ENCODE data around the gene CCDC200.
"Not testable (repeated sequence)": the region's sequence is repeated elsewhere in the genome, so short reads cannot be mapped to it uniquely, and the experiment has no call there.

CCDC200 gene

GRCh38 chr17:43228020-43228782 is at the start of gene CCDC200:
TSS of gene CCDC200 (minus strand) at chr17:43228623. CDS start at chr17:43228554, 69 bp downstream.
- H3K4me3 ChIP-seq (ENCODE audit: low read length); DNase-seq (ENCODE audit: low read depth): not testable (repeated sequence)

GRCh38 chr17:43272914-43273313 is 44.5 kb upstream of the CCDC200 start:
- not testable (repeated sequence) for DNase-seq (ENCODE audit: low read depth); H3K4me3 ChIP-seq (ENCODE audit: low read length)

- not testable (repeated sequence) for H3K4me3 ChIP-seq (ENCODE audit: low read length); DNase-seq (ENCODE audit: low read depth)
These were observed 44.1 kb upstream of the CCDC200 start for GRCh38 chr17:43272483-43272882.

- not testable (repeated sequence) for DNase-seq (ENCODE audit: low read depth)
These were observed 42.4 kb upstream of the CCDC200 start for GRCh38 chr17:43270552-43271504.

GRCh38 chr17:43246456-43246855 is 18.0 kb upstream of the CCDC200 start:
- not testable (repeated sequence) for H3K4me3 ChIP-seq (ENCODE audit: low read length); DNase-seq (ENCODE audit: low read depth)

More at GRCh38 chr17:43270552-43271504, 42.4 kb upstream of the CCDC200 start:
- not testable (repeated sequence) for H3K4me3 ChIP-seq (ENCODE audit: low read length)

- H3K4me3 ChIP-seq (ENCODE audit: low read length); DNase-seq (ENCODE audit: low read depth): not testable (repeated sequence)
These were observed 12.4 kb upstream of the CCDC200 start for GRCh38 chr17:43240596-43241352.

GRCh38 chr17:43239597-43239996 is 11.2 kb upstream of the CCDC200 start:
- DNase-seq (ENCODE audit: low read depth); H3K4me3 ChIP-seq (ENCODE audit: low read length): not testable (repeated sequence)

GRCh38 chr17:43233877-43234276 is 5.5 kb upstream of the CCDC200 start, which contains the start of gene RNU2-1:
TSS of gene RNU2-1 (minus strand) at chr17:43233977.
- not testable (repeated sequence) for H3K4me3 ChIP-seq (ENCODE audit: low read length); DNase-seq (ENCODE audit: low read depth)

GRCh38 chr17:43233263-43233662 is 4.8 kb upstream of the CCDC200 start:
- not testable (repeated sequence) for DNase-seq (ENCODE audit: low read depth); H3K4me3 ChIP-seq (ENCODE audit: low read length)

GRCh38 chr17:43232021-43232699 is 3.7 kb upstream of the CCDC200 start:
- H3K4me3 ChIP-seq (ENCODE audit: low read length): peak overlapping the region; percentile 40

GRCh38 chr17:43231205-43232020 is 3.0 kb upstream of the CCDC200 start:
- DNase-seq (ENCODE audit: low read depth): not testable (repeated sequence)
- H3K4me3 ChIP-seq (ENCODE audit: low read length): peak overlapping the region; percentile 40

More at GRCh38 chr17:43232021-43232699, 3.7 kb upstream of the CCDC200 start:
- DNase-seq (ENCODE audit: low read depth): peak; percentile 36

GRCh38 chr17:43226393-43226792 is 2.0 kb downstream of the CCDC200 start:
- TF ChIP-seq CTCF (IDR thresholded peaks at IDR 0.05; ENCODE audit: insufficient read depth, low read depth, low read length, missing control alignments): no peak
- no peak overlapping the region for H3K4me3 ChIP-seq (ENCODE audit: low read length)
- DNase-seq (ENCODE audit: low read depth): no peak

Measured in epithelial cell of esophagus (primary cell).